ENCODE results near the gene GKN2. TPM values are rescaled to one million over a fixed set of nuclear protein-coding genes. Genes with fewer than 3 reads are reported as not detected.

Gene GKN2
- total RNA-seq, 1 experiment from 2014 or later, result not detected

DNA sequence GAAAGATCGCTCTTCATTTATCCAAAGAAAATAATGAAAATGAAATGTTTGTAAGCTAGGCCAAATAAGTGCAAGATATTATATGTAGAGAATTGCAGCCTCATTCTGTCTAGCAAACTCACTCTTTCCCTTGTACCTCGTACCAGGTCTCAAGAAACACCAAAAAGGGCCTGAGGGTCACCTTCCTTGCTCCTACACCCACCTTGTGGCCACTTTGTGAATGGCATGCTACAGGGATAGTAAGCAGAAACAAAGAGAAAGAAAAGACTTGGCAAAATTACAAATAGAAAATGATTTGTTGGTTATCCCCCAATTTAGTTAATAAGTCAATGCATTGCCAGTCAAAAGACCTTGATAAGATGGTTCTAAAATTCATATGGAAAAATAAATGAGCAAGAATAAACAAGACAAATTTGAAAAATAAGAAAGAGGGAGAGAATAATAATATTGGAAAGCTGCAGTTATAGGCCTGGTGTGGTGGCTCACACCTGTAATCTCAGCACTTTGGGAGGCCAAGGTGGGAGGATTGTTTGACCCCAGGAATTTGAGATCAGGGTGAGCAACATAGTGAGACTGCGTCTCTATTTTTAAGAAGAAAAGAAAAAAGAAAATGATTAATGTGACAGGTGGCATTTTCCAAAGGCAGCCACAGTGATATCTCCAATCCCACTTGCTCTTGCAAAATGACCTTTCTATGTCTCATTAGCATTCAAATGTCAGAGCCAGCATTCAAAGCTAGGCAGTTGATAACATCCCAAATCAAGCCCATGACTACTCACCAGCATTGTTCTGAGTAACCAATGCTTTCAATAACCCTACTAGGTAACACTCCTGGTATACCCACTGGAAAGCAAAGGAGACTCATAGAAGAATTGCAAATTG lies 42.7 kb downstream of the GKN2 start:
- BruUV-seq (replicated peaks), result no TSS peak
- POLR2A ChIA-PET (ENCODE audit: low non-redundant PET), result no interaction called here
- intact Hi-C loops (cut with micrococcal nuclease; ENCODE audit: unreplicated experiment), result loop anchor here (2.0 to 5.0 kb wide), 2 partner anchors 159 to 448 kb away; no protein-coding TSS in a partner anchor

DNA sequence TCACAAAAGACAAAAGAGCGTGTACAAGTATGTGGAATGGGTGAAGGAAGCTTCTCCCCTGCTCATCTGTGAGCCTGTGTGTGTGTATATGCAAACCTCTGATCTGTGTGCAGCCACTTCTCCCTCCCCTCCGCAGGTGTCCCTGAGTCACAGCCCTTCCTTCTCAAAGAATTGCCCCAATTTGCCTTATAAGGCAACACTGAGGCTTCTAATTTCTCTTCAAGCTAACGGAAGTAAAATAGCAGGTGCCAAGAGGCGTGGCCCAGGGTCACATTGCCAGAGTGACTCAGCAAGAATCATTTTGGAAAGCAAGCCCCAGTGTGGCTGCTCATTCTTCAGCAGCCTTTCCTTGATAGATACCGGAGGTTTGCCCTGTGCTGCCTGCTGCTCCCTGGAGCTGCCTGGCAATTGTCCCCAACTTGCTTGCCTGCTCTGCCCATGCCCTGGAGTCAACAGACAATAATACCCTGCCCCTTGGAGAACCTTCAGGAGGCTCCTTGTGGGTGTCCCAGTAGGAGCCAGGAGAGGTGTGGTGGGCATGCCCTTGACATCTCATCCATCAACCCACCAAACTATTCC lies 44.2 kb downstream of the GKN2 start:
- CTCF ChIA-PET, result interaction anchor here (1.2 to 1.4 kb wide), 2 partner anchors 17 to 421 kb away, joined by 3 to 7 read pairs; no protein-coding TSS in a partner anchor
- Histone ChIP-seq H3K27me3 (replicated peaks; ENCODE audit: insufficient read depth, low read depth, low read length, poor library complexity) (no peaks in the 10 kb centered on the region), H3K4me3 (ENCODE audit: low read depth, low read length, poor library complexity, severe bottlenecking) (no peak overlapping the region), H3K36me3 (ENCODE audit: insufficient read depth, low read length, poor library complexity, severe bottlenecking) (no peaks in the 10 kb centered on the region), H3K9me3 (ENCODE audit: low read depth, low read length, poor library complexity, severe bottlenecking) (no peaks in the 10 kb centered on the region), H3K27ac (ENCODE audit: low read depth, low read length, poor library complexity, severe bottlenecking) (peak overlapping the region; percentile 80), H3K4me1 (ENCODE audit: insufficient read depth, low read length, poor library complexity, severe bottlenecking) (peaks cover 19% of the 10 kb centered on the region)
- peak; percentile 93 for DNase-seq (ENCODE audit: low spot score)
- POLR2A ChIA-PET (ENCODE audit: low non-redundant PET), result interaction anchor here (0.6 kb wide), 1 partner anchor 409 kb away, joined by 3 read pairs; no protein-coding TSS in a partner anchor
- intact Hi-C loops (cut with micrococcal nuclease; ENCODE audit: unreplicated experiment), result loop anchor here (2.0 to 5.0 kb wide), 2 partner anchors 158 to 446 kb away; no protein-coding TSS in a partner anchor
- no TSS peak for BruUV-seq (replicated peaks)
- TF ChIP-seq, protein P1, sequence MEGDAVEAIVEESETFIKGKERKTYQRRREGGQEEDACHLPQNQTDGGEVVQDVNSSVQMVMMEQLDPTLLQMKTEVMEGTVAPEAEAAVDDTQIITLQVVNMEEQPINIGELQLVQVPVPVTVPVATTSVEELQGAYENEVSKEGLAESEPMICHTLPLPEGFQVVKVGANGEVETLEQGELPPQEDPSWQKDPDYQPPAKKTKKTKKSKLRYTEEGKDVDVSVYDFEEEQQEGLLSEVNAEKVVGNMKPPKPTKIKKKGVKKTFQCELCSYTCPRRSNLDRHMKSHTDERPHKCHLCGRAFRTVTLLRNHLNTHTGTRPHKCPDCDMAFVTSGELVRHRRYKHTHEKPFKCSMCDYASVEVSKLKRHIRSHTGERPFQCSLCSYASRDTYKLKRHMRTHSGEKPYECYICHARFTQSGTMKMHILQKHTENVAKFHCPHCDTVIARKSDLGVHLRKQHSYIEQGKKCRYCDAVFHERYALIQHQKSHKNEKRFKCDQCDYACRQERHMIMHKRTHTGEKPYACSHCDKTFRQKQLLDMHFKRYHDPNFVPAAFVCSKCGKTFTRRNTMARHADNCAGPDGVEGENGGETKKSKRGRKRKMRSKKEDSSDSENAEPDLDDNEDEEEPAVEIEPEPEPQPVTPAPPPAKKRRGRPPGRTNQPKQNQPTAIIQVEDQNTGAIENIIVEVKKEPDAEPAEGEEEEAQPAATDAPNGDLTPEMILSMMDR (conservative IDR thresholded peaks at IDR 0.05; ENCODE audit: low read depth, low read length), result no peak
- no peak for TF ChIP-seq EZH2 (IDR thresholded peaks at IDR 0.05; ENCODE audit: borderline replicate concordance, low read depth, low read length, poor library complexity, severe bottlenecking)

More for the DNA sequence above, 42.7 kb downstream of the GKN2 start:
- H3K36me3 ChIP-seq (ENCODE audit: insufficient read depth, low read length, poor library complexity, severe bottlenecking), result no peaks in the 10 kb centered on the region
- H3K9me3 ChIP-seq (ENCODE audit: low read depth, low read length, poor library complexity, severe bottlenecking), result no peaks in the 10 kb centered on the region
- DNase-seq (ENCODE audit: low spot score), result peak; percentile 88
- H3K27me3 ChIP-seq (replicated peaks; ENCODE audit: insufficient read depth, low read depth, low read length, poor library complexity), result no peaks in the 10 kb centered on the region
- H3K27ac ChIP-seq (ENCODE audit: low read depth, low read length, poor library complexity, severe bottlenecking), result no peak overlapping the region
- TF ChIP-seq EZH2 (IDR thresholded peaks at IDR 0.05; ENCODE audit: borderline replicate concordance, low read depth, low read length, poor library complexity, severe bottlenecking), result no peak
- TF ChIP-seq, protein P1 (conservative IDR thresholded peaks at IDR 0.05; ENCODE audit: low read depth, low read length), result peak; percentile 91
- CTCF ChIA-PET, result interaction anchor here (0.5 to 1.5 kb wide), 3 partner anchors 100 to 447 kb away, joined by 3 to 7 read pairs (median 3); no protein-coding TSS in a partner anchor
- H3K4me1 ChIP-seq (ENCODE audit: insufficient read depth, low read length, poor library complexity, severe bottlenecking), result peaks cover 19% of the 10 kb centered on the region
- H3K4me3 ChIP-seq (ENCODE audit: low read depth, low read length, poor library complexity, severe bottlenecking), result no peak overlapping the region

DNA sequence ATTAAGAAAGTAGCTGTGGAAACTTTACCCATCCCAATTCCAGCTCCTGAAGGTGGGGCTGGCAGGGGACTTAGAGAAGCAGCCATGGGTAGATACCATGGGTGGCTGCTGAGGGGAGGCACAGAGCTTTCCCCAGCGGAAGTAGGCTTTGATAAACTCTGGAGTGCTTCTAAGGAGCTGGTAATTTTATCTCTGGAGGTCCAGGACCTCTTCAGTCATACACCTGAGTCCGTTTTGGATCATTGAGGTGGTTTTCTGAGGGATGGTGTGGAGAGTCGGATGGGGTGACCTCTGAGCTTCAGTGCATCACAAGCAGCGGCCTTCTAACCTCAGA lies 44.8 kb downstream of the GKN2 start:
- TF ChIP-seq EZH2 (IDR thresholded peaks at IDR 0.05; ENCODE audit: borderline replicate concordance, low read depth, low read length, poor library complexity, severe bottlenecking), result no peak
- TF ChIP-seq, protein P1 (conservative IDR thresholded peaks at IDR 0.05; ENCODE audit: low read depth, low read length), result no peak
- Histone ChIP-seq H3K36me3 (ENCODE audit: insufficient read depth, low read length, poor library complexity, severe bottlenecking) (no peaks in the 10 kb centered on the region), H3K4me3 (ENCODE audit: low read depth, low read length, poor library complexity, severe bottlenecking) (no peak overlapping the region), H3K27ac (ENCODE audit: low read depth, low read length, poor library complexity, severe bottlenecking) (peak overlapping the region; percentile 80), H3K9me3 (ENCODE audit: low read depth, low read length, poor library complexity, severe bottlenecking) (no peaks in the 10 kb centered on the region), H3K27me3 (replicated peaks; ENCODE audit: insufficient read depth, low read depth, low read length, poor library complexity) (no peaks in the 10 kb centered on the region), H3K4me1 (ENCODE audit: insufficient read depth, low read length, poor library complexity, severe bottlenecking) (peaks cover 19% of the 10 kb centered on the region)
- ChIA-PET POLR2A (ENCODE audit: low non-redundant PET) (interaction anchor here (0.5 to 0.6 kb wide), 2 partner anchors 11 to 409 kb away, joined by 3 read pairs; no protein-coding TSS in a partner anchor), CTCF (interaction anchor here (0.6 to 1.4 kb wide), 3 partner anchors 17 to 420 kb away, joined by 3 to 7 read pairs (median 5); no protein-coding TSS in a partner anchor)
- intact Hi-C loops (cut with micrococcal nuclease; ENCODE audit: unreplicated experiment), result loop anchor here (2.0 to 5.0 kb wide), 2 partner anchors 157 to 446 kb away; no protein-coding TSS in a partner anchor
- no peak for DNase-seq (ENCODE audit: low spot score)
- BruUV-seq (replicated peaks), result TSS peak; percentile 98
